Stimulated activated CD8-positive, alpha-beta memory T cell treated with anti-CD3 and anti-CD28 coated beads, Interleukin-12 subunit alpha, Interleukin-12 subunit beta, amount 100 ng/mL, for 24 hours (primary cell): Measurements from ENCODE around the gene NPFFR1.

Experiments
- DNase-seq: peaks from one replicate; pipeline ENCODE4 v3.0.0-alpha.2; 2020; ENCODE audit errors: extremely low read depth

Gene NPFFR1

GRCh38 chr10:70283445-70284399 is at the start of gene NPFFR1:
NPFFR1 (minus strand) TSS chr10:70284004; CDS start chr10:70283676, 328 bp downstream.
- no peak for DNase-seq

GRCh38 chr10:70333268-70333667 is 49.5 kb upstream of the NPFFR1 start:
- DNase-seq = no peak

GRCh38 chr10:70331486-70332268 is 47.9 kb upstream of the NPFFR1 start:
- no peak for DNase-seq

- DNase-seq = no peak
Observed at GRCh38 chr10:70331160-70331485, 47.3 kb upstream of the NPFFR1 start.

- no peak for DNase-seq
Observed at GRCh38 chr10:70330671-70331070, 46.9 kb upstream of the NPFFR1 start.

- no peak for DNase-seq
Observed at GRCh38 chr10:70328967-70329366, 45.2 kb upstream of the NPFFR1 start.

GRCh38 chr10:70328018-70328417 is 44.2 kb upstream of the NPFFR1 start:
- no peak for DNase-seq

- DNase-seq = no peak
Observed at GRCh38 chr10:70324951-70325781, 41.4 kb upstream of the NPFFR1 start.

GRCh38 chr10:70324339-70324861 is 40.6 kb upstream of the NPFFR1 start:
- no peak for DNase-seq

- DNase-seq = no peak
Observed at GRCh38 chr10:70323697-70324338, 40.0 kb upstream of the NPFFR1 start.

GRCh38 chr10:70323138-70323696 is 39.4 kb upstream of the NPFFR1 start:
- DNase-seq = no peak

- no peak for DNase-seq
Observed at GRCh38 chr10:70321897-70322890, 38.4 kb upstream of the NPFFR1 start.

GRCh38 chr10:70321233-70321632 is 37.4 kb upstream of the NPFFR1 start:
- DNase-seq = no peak

- DNase-seq = no peak
Observed at GRCh38 chr10:70320751-70321150, 36.9 kb upstream of the NPFFR1 start.

- DNase-seq = no peak
Observed at GRCh38 chr10:70319824-70320223, 36.0 kb upstream of the NPFFR1 start.

- DNase-seq = no peak
Observed at GRCh38 chr10:70319183-70319582, 35.4 kb upstream of the NPFFR1 start.

GRCh38 chr10:70317943-70318318 is 34.1 kb upstream of the NPFFR1 start:
- no peak for DNase-seq

GRCh38 chr10:70317272-70317942 is 33.6 kb upstream of the NPFFR1 start:
- no peak for DNase-seq

- DNase-seq = no peak
Observed at GRCh38 chr10:70315815-70316214, 32.0 kb upstream of the NPFFR1 start.
